DMS79 (cell line): ENCODE measurements around the gene SEMA5A.

Source experiments
- DNase-seq: peaks from one replicate; lab custom pipeline; 2025; lab: John Stamatoyannopoulos, UW

Gene SEMA5A

DNA sequence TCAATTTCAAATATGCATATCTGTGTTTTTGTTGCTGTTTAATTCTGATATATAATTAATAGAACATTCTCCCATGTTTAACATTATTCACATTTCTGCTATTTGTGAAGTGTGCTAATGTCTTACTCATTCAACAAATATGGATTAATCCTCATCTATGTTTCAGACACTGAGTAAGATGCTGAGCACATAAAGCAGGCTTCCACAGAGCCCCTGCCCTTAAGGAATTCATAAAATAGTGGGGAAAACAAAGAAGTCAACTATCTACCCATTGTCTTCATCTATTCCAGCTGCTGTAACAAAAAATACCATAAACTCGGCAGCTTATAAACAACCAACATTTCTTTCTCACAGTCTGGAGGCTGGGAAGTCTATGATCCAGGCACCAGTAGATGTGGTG lies 333.3 kb downstream of the SEMA5A start:
- no peak for DNase-seq

DNA sequence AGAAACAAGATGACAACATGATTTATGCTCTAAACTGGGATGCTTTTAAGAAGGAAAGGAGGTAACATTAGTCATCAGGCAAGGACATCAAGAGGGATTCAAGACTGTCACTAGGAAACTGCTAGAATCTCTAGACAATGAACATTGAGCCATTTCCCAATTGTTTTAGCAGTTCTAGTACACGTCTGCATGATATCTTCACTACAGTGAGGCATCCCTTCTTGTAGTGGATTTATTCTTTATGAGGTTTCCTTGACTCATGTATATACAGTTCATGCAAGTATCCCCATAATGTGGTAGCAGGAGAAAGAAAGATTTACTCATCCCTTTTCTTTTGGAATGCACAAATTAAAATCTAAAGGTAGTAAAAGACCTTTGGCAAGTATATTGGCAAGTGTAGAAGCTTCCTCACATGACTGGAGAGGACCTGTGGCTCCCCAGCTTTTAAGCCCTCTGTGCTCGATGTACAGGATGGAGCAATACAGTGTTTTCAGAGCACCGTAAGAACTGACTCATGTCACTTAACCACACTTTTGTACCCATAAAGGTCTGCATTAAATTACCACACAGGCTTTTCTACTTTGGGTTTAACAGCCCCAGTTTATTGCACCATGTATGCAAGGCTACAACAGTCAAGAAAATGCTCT lies 335.9 kb downstream of the SEMA5A start:
- DNase-seq, result no peak

DNA sequence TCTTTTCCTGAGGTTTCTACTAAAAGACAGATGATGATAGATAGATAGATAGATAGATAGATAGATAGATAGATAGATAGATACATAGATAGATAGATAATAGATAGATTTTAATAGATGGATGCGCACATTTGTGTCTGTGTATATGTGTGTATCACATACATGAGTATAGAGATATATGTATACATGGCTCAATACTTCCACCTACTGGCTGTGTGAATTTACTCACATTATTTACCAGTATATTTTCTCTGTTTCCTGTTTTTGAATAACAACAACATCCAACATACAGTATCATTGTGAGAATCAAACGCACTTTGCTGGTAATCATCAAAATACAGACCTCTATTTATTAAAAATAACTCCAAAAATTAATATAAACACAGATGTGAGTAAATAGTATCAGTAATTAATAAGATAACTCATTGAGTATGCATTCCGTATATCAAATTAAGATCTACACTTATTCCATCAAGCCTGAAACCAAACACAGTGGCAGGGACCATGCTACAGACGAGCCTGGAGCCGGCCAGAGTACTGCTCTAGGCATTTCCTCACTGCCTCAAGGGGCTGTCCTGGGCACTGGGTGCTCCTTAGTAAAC lies 338.0 kb downstream of the SEMA5A start:
- DNase-seq, result no peak

DNA sequence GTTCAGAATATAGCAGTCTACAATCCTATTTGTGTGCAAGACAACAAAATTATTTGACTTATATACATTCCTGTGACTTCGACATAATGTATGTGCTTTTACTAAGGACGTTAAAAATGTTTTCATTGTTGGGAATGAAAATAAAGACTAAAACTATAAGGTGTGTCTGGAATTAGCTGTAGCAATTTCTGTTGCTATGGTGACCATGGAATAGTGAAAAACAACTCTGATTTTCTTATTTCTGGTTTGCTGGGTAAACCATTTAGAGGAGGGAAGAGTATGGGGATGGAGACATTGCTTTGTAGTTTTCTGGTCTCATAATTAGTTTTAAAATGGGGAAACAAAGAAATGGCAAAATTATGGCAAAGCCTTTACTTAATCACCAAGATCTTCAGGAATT lies 343.2 kb downstream of the SEMA5A start:
- DNase-seq, result no peak

DNA sequence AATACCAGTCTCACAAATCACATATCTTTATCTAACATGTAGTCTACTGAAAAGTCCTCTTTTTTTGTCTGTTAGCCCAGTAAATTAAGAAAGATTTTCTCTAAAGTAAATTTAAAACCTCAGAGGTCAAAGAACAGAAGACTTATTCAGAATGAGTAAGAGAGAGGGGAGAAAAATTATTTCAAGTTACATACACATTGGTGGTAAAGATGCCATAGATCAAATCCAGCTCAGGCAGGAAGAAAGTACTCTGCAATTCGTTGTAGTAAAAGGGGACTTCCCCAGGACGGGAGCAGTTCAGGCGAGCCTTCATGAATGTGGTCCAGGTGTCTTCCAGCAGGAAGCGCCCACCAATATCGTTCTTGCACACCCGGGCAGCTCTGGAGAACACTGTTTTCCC lies 344.1 kb downstream of the SEMA5A start:
- DNase-seq, result no peak

DNA sequence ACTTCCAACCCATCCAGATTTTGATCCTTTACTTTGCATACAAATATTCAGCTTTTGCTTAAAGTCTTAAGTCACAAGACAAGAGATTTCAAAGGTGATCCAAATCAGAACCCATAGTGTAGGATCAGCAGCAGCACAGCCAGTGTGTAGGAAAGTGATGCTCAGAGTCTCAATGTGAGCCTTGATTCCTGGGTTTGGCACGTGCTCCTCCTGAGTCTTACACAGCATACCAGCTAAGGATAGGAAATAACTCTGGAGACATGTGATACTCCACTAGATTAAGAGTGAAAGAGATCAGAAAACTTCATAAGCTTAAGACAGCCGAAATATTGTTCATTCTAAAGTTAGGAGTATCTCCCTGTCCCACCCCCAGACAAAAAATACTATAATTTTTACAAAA lies 344.9 kb downstream of the SEMA5A start:
- DNase-seq, result no peak

DNA sequence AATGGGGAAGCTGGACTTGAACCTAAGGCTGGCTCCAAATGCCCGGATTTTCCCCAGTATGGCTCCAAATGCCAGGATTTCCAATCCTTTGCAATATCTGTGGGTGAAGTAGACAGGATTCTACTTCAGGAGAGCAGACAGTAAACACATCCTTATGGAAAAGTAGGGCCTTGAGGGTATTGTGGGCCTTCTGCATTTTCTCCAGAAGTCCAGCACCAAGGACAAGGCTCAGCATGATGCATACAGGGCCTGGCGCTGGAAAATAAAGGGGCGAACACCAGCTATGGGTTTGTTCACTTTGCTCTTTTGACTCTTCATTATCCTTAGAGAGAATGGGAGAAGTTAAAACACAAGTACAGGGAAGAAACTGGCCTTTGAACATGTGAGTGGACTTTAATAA lies 347.5 kb downstream of the SEMA5A start:
- no peak for DNase-seq

DNA sequence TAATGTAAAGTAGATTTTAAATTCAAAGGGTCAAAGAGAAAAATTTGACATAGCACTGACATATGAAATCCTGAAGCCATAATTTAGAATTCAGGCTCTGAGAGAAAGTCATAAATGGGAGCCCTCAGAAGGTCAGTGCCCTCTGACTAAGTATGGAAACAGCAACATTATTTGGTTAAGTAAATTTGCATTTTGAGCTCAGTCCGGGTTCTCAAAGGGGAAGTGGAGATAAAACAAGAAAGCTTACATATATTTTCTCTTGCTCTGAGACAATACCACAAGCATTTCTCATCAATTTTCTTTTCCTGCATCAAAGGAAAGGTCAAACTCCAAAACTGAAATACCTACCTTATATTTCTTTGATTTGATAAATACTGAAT lies 348.0 kb downstream of the SEMA5A start:
- no peak for DNase-seq

DNA sequence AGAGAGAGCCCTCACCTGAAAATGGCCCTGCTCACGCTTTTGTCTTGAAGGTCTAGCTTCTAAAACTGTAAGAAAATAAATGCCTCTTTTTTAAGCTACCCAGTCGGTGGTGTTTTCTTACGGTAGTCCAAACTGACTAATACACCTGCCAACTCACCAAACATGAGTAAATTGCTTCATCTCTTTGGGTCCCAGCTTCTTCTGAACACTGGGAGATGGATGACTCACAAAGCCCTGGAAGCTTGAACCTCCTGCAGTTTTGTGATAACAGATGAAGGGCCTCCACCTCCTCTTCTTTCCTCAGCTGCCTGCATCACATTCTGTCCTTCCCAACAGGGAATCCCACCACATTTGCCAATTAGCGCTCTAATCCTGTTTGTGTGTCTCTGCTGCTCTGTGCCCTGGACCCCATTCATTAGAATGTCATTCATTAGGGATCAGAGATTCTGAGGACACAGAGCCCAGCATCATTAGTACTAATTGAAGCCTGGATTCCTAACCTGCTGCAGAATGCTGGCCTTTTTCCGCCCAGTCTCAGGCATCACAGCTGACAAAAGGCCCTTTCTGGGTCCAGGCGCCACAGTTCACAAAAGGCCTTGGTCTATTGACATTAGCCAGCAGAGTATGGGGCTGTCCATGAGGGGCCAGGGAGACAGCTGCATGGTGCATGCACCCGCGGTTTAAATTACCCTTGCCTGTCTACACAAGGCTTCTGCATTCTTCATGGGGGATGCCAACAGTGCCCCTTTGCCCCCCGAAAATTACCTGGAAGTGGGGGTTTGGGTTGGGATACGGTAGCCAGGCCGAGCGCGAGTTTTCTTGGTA lies 349.3 kb downstream of the SEMA5A start:
- no peak for DNase-seq

DNA sequence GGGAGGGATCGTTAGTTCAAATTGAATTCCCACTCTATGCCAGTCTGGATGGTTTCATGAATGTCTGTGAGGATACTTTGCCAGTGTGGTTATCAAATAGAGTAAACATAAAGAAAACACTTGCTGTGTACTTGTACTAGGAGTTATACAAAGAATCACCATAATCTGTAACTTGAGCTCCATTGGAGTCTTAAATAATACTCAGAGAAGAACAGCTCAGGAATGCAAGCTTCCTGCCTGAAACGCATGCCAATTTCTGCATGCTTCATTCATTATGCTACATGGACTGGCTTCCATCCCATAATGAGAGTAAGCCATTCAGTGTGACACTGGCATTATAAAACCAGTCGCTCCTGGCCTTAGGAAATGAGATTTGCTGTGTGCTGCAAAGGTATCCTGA lies 351.4 kb downstream of the SEMA5A start:
- peak; percentile 34 for DNase-seq

DNA sequence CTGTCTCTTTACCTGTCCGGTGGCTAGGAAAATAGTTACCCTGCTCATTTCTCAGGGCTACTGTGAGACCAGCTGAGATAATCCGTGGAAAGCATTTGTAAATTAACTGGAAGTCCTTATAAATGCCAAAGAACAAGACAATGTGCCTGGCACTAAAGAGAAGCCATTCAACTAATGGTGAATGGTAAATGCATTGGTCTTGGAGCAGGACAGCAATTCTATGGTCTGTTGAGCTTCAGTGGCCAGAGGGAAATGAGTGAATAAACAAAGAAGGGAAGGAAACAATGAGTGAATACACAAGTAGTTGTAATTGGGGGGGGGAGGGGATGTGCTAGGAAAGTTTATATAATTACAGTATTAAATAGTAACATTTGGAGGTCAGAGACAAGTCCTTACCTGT lies 353.6 kb downstream of the SEMA5A start:
- no peak for DNase-seq

DNA sequence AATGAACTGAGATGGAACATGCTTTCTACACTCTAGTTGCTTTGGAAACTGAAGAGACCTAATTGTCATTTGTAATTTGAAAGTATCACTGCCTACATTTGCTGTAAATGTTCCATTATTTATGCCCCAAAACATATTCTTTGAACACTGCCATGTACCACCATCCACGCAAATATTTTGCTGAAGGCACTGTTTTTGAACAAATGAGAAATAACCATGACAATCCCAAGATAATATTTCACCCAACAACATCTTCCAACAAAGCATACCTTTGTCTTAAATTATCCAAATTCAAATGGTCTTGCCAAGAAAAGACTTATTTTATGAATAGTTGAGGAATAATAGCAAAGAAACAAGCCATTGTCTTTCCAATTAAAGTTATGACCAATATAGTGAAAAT lies 356.2 kb downstream of the SEMA5A start:
- DNase-seq, result no peak

DNA sequence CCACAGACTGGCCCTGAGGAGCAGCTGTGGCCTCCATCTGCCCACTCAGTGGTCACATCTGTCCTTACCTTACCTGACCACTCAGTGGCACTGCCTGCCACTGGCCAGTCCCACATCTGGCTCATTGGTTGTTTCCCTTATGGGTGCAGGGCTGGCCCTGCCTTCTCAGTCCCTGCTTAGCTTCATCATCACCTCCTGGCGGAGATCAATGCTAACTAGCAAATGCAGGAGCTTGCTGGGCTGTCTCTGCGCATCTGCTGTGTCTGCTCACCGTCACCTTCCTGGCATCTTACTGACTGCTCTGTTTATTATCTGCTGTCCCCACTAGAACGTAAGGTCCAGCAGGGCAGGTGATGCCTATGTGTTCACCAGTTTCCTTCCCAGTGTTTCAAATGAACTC lies 356.9 kb downstream of the SEMA5A start:
- no peak for DNase-seq

DNA sequence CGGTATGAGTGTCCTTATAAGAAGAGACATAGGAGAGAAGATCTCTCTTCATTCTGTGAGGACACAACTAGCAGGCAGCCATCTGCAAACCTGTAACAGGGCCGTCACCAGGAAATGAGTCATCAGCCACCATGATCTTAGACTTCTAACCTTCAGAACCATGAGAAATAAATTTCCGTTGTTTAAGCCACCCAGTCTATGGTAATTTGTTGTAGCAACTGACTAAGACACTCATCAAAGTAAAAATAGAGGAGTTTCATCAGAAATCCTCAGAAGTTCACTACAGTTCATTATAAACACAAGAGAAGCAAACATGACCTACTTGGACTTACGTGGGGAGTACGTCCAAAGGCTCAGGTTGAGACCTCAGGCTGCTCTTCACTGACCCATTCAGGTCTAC lies 357.7 kb downstream of the SEMA5A start:
- DNase-seq, result no peak

DNA sequence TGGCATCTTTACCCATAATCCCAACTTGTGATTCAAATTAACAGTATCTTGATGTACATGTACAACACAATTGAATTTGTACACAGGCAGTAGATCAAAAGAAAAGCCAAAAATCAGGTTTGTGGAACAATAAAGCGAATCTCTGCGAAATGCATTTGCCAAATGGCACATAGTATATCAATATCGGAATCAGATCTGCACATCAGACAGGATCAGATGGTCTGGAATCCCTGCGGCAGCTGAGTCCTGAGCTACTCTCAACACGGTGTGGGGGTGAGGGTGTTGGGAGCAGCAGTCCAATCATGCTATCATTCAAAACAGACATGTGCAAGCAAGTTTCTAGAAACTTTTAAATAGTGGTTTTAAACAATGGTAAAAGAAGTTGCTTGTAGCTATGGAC lies 358.3 kb downstream of the SEMA5A start:
- no peak for DNase-seq

DNA sequence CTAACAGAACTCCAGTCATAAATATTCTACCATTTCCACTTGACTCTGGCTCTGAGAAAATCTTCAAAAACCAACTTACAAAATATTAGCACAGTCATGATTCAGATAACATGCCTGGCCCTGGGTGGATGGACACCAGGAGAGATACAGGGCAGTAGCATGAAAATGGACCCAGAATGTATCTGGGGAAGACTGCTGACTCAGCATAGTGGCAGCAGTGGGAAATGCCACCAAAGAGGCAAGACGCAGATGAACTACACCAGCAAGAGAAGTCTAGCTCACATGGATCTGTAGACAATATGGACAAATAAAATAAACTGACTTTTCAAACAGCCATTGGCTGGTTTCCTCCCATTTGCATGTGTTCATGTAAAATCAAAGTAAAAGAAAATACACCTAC lies 359.8 kb downstream of the SEMA5A start:
- no peak for DNase-seq

DNA sequence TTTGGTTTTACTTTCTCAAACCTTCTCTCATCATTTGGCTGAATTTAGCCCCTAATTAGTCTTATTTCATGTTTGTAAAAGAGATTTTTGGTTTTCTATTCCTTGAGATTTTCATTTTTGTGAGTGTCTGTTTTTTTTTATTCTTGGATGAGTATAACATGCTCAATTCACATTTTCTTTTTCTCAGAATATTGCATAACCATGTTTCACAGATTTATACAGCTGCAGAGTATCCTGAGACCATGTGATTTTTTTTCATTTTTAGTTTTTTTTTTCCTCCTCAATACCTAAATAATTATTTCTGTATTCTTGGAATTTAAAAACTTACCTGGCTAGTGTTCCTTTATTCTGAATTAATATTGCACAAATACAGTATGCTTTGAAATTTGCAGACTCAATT lies 361.9 kb downstream of the SEMA5A start:
- no peak for DNase-seq

DNA sequence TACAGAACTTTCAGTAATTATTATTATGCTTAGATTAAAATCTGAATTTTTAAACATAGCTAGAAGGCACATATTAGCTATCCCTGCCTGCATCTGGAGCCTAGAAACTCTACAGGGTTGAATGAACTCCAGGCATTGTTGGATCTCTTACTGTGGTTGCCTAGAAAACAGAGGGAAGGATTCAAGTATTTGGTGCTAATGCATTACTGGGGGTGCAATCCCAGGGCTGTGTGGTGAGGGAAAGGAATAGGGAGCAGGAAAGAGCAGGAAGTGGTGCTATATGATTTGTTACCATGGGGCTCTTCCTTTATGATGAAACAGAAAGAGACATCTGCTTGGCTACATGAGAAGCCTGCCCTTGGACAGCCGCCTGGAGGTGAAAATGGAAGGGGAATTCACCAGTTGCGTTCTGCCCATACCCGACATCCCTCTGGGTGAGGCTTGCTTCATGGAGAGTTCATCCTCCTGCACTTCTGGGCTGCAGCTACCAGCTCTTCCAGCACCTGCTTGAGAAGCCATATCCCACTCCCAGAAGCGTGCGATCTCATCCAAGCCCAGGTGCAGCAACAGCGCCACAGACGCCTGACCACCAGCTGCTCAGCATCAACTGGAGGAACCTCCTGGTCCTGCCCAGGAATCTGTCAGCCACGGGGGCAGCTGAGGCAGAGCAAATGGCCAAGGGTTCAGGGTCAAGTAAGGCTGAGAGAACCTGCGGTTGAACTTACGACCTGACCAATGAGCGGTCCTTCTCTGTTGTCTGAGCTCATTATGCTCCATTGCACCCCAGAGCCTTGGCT lies 362.8 kb downstream of the SEMA5A start:
- DNase-seq, result no peak

DNA sequence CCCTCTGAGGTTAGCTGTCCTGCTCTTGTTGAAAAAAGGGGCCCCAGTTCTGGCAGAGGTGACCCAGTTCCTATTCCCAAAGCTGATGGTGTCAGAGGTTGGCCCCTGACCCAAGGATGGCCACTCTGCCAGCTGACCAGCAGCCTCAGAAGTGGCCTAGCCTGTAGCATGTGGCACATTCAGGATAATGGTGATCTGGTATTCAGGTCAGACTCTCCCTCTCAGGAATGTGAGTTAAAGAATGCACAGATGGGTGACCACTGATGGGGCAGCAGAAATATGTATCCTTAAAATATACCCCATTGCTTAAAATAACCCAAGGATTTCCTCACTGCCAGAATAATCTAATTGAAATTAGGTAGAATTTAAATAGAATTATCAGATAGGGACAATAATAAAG lies 369.2 kb downstream of the SEMA5A start:
- DNase-seq, result no peak

DNA sequence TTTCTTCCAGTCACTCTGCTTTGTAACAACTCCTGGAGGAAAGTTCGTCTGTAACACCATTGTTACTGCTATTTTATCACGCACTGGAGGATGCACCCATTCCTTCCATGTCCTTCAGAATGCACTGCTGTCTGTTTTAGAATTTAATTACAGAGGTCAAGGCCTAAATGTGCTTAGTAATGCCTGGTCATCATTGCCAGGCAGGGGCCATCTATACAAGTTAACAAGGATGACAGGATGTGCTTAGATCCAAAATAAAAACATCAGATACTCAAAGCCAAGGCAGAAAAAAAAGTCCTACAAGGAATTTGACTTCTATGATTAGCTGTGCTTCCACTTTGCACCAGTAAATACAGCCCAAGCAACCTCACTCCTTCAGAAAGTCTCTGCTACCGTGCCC lies 371.4 kb downstream of the SEMA5A start:
- DNase-seq, result no peak

DNA sequence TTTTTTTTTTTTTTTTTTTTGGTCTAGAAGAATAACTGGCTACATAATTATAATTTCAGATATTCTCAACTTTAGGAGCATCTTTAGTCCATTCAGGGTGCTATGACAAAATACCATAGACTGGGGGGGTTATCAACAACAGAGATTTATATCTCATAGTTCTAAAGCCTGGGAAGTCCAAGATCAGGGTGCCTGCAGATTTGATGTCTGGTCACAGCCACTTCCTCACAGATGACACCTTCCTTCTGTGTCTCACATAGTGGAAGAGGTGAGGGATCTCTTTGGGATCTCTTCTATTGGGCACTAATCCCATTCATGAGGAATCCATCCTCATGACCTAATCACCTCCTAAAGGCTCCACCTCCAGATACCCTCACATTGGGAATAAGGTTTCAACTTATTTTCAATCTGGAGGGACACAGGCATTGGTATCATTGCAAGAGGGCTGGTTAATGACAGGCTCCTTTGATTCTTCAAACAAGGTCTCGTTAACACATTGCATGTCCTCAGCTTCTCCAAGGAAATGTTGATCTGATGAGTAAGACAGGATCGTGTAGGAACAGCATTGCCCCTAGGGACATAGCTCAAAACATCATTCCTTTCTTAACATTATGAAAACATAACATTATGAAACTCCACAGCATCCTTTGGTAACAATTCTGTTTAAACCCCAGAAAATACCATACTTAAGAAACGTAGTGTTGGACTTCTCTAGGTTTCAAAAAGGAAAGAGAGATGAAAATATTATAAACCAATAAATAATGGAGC lies 372.4 kb downstream of the SEMA5A start:
- no peak for DNase-seq

DNA sequence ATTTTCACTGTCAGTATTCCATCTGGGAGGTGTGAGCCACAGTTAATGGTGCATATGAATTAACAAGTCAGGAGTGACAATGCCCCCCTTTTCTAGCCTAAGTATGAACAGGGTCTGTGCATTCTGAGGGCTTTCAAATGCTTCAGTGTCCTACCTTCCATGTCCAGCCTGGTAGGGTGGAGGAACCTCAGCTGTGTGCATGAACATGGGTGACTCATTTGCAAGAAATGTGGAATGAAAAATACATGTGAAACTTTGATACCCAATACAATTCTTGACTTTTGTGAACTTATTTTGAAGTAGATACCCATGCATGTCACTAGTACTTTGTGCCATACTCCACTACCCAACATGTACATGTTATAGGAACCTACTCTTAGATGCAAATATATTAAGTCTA lies 375.8 kb downstream of the SEMA5A start:
- no peak for DNase-seq
